HG02852 (cell line): Measurements from ENCODE around the gene DCBLD2.

ENCODE experiments used
- ATAC-seq: cut with Tn5 transposase; IDR thresholded peaks from one replicate; pipeline ENCODE4 v1.9.1; 2021; ENCODE audit warnings: mild to moderate bottlenecking, moderate library complexity; ENCODE audit not compliant: unreplicated experiment

DCBLD2 gene

DNA sequence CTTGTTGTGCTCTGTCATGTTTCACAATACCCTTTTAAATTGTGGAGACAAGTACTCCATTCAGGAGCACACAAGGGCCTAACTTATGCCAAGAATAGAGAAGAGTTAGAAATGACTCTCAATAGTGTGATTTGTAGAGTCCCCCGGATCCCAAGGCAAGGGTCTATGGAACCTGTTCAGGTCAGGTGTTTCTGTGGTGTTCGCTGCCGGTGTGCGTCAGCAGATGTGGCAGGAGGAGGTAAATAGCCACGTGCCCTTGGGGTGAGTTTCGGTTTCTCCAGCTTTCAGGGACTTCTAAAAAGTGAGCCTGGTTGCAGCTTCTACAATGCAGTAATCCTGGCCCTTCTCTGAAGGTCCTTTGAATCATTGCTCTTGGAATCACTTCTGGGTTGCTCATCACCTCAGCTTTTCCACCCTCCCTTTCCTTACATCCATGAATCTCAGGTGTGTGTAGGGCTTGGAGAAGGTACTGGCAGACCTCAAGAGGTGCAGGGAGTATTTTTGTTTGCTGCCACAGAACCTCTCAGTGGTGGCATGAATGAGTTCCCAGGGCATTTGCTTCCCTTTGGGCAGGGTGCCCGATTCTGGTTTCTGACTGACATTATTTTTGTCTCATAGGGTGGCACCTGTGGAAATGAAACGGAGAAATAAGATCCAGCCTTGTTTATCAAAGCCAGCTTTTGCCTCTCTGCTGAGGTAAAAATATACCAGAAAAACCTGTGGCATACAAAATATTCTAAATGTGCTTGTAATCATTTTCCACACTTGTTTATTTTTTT lies 131.0 kb downstream of the DCBLD2 start:
- ATAC-seq, result peak; percentile 65

DNA sequence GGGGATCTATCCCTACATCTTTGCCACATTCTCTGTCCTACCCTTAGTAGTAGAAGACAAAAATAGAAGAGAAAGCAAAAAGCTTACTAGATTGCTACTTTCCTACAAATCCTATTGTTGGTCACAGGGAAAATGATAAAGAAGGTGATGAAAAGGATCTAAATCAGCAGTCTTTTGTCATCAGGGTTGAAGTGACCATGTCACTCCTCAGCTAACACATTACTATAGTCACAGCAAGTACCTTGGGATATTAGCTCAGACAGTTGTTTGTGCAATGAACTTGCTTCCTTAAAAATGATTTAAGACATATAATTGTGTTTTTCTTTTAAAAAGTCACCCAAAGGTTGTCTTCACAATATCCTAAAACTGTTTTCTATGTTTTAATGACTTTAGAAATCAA lies 132.0 kb downstream of the DCBLD2 start:
- ATAC-seq, result no peak

DNA sequence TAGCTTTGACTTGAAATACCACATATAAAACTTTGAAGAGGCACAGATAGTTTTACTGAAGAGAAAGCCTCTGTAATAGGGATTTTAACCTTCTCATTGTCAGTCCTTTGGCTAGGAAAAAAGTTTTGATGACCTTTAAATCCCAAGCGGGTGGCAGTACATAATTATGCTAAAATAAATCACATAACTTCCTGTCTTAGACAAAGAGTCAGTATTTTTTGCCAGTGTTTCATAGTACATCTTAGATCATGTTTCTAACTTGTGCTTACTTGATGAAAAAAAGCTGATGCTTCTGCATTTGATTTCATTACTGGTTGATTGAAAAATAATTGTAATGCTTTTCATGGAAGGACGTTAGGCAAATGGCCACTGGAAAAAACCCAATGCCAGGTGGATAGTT lies 132.5 kb downstream of the DCBLD2 start:
- no peak for ATAC-seq

GRCh38 chr3:98766924-98767323 lies 134.6 kb downstream of the DCBLD2 start:
- ATAC-seq, result no peak

GRCh38 chr3:98765721-98766120 lies 135.8 kb downstream of the DCBLD2 start:
- no peak for ATAC-seq

- no peak for ATAC-seq
Observed at GRCh38 chr3:98764472-98764884, 137.0 kb downstream of the DCBLD2 start.

DNA sequence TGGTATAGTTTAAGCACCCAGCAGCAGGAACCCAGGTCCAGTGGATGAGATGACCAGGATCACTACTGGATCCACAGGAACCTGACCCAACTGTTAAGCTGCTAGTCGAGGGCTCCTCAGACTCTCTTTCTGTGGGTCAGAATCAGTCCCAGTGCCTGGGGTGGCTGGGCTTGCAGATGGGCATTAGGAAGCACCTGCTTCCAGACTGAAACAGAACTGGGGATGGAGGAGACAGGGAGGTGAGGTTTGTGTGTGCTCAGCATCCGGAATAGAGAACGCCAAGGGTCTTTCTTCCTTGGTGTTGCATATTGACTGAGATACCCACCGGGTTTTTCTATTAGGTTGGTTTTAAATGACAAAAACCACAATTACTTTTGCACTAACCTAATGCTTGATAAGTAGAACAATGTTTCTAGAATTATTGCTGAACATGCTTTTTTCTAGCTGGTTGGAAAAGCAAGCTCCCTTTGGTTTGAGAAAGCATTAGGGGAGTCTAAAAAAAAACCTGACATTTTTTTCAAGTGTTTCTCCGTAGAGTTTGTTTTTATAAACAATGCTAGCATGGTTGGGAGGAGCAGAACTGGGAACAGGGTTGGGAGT lies 137.6 kb downstream of the DCBLD2 start:
- ATAC-seq, result no peak

DNA sequence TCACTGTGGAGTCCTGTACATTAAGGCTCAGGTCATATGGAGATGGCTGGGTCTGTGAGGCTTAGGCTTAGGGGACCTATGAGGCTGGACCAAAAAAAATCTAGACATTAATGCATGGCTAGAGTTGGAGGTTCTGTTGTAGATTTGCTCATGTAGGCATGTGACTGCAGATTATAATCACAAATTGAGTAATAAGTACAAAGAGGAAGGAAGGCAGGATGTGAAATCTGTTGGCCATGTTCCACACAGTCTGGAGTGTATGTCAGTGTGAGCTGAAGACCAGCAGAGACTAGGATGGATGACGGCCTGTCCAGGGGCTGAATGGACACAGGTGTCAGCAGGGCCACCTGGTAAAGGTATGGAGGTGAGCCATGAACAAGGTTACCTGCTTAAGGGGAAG lies 138.4 kb downstream of the DCBLD2 start, which contains the start of gene ST3GAL6:
Gene ST3GAL6 (plus strand): TSS at position 265 of the 400 bp plus-strand sequence. CDS start 5,101 bp downstream, outside the sequence.
- peak; percentile 54 for ATAC-seq

DNA sequence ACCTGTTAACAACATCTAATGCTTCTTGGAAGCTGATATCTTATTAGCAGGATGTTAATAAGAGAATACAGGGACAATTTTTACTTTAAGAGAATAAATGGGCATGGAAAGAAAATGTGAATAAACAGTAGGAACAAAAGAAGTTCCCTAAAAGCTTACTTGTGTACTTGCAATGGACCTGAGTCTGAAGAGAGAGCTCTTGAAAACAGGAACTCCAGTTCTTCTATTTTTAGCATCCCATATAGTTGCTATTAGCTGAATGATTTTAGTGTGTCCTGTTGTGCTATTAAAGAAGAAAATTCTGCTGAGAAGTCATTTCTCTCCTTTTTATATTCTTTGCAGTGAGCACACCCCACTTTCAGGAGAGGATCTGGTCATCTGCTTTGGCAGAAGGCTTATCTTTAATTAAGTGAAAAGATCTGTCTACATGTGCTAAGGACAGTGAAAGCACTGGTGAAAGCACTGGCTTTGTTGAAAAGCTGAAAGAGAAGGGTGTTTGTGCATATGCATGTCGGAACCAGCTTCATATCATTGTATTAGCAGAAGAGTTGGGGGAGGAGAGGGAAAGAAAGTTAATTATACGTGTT lies 139.8 kb downstream of the DCBLD2 start:
- ATAC-seq, result no peak

- no peak for ATAC-seq
Observed at GRCh38 chr3:98759629-98760028, 141.9 kb downstream of the DCBLD2 start.

DNA sequence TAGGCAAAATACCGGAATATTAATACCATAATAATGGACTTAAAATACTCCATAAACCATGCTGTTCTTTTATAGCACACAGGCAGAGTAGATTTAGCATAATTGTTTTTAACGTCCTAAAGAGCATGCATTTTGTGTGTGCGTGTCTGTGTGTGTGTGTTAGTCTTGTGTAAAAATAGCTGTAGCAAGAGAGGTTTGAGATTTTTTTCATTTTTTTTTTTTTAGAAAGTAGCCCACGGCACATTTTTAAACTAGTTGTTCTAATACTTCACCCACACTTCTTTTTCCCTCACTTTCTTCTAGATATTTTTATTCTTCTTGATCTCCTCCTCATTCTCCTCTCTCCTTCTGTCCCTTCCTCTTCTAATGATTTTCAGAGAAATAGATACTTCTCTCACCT lies 145.9 kb downstream of the DCBLD2 start:
- no peak for ATAC-seq

- ATAC-seq, result no peak
Observed at GRCh38 chr3:98754483-98754882, 147.0 kb downstream of the DCBLD2 start.

- no peak for ATAC-seq
Observed at GRCh38 chr3:98750276-98750919, 151.1 kb downstream of the DCBLD2 start.

- ATAC-seq, result no peak
Observed at GRCh38 chr3:98746882-98747281, 154.6 kb downstream of the DCBLD2 start.

DNA sequence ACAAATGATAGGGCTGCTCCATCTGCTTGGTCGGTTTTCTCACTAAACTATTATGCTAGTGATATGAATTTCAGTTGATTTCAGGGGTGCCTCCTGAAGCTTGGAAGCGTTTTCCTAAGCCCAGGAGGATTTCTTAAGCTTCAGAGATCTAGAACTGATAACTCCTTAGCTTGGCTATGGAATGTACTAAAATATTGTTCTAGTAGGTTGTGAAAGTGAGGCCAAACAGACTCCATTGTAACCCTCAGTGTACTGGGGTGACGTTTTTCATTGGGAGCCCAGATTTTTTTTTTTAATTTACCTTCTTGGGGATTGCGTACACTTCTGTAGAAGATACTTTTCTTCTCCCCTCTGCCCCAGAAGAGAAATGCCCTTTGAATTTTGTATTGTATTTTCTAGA lies 155.4 kb downstream of the DCBLD2 start:
- ATAC-seq, result no peak
